Measurements from ENCODE around the gene SFMBT2. TPM values are rescaled to one million over a fixed set of nuclear protein-coding genes. Genes with fewer than 3 reads are reported as not detected.

SFMBT2 gene
- polyA plus RNA-seq, 1 donor = 7.9 TPM

DNA sequence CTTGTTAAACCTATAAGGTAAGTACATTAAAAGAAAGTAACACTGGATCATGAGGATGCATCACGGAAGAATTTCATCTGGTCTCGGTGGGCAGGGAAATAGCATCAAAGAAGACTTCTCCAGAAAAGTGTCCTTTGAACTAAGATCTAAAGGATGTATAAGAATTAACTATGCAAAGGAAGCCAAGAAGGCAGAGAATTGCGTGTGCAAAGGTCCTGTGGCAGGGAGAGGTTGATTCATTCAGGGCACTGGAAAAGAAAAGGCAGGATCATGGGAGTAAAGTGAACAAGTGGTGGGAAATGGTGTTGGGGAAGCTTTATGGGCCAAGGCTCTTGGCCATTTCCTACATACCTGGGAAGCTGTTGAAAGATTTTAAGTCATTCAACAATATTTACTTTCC lies 288.3 kb downstream of the SFMBT2 start:
- DNase-seq = no peak

DNA sequence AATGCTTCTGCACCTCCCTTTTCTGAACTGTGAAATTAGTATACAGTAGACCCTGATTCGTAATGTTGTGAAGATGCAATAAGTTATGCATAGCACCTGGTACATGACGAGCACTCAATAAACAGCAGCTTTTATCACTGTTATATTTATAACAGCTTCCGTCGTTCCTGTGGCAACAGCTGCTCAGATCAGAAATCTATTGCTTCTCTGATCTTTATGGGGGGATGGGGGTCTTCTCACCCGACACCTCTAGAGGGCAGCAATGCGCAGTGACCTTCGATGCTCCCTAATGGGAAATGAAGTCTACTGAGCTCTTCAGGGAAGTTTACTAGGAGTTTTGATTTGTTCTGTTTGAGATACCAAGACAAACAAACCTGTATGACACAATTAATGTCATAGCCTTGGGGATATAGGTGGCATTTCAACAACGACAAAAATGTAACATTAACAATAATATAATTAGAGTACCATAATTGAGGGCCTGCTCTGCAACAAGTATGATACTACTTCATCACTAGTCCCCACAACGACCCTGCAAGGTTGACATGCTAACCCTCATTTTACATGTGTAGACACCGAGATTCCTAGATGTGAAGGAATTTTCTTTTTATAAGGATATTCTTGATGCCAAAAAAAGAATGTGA lies 289.6 kb downstream of the SFMBT2 start:
- DNase-seq = peak; percentile 33

DNA sequence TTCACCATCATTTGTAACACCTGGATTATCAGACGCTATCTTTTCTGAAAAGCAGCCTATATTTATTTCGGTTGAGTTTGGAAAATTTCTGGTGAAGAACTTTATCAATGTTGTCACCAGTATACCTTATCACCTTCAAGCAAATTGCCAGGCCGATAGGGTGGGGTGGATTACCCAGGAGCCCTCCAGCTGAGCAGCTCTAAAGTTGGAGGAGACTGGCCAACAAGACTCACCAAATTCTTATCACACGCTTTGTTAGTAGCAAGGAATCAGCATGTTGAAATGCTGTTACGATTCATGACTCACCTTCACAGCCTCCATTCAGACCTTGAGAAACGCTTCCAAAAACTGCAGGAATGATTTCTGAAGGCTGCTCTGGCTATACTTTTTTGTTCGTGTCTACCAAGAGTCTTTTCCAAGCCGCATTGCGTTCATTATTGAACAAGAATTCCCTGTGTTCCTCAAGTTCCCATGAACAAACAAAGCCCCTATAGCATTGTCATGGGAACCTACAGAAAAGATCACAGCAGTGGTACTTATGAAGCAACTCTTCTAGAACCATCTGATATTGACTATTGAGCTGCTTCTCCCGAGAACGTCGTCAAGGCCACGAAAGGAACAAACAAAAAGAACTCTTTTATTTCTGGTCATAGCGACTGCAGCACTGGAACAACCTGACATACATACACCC lies 291.4 kb downstream of the SFMBT2 start:
- no peak for DNase-seq

DNA sequence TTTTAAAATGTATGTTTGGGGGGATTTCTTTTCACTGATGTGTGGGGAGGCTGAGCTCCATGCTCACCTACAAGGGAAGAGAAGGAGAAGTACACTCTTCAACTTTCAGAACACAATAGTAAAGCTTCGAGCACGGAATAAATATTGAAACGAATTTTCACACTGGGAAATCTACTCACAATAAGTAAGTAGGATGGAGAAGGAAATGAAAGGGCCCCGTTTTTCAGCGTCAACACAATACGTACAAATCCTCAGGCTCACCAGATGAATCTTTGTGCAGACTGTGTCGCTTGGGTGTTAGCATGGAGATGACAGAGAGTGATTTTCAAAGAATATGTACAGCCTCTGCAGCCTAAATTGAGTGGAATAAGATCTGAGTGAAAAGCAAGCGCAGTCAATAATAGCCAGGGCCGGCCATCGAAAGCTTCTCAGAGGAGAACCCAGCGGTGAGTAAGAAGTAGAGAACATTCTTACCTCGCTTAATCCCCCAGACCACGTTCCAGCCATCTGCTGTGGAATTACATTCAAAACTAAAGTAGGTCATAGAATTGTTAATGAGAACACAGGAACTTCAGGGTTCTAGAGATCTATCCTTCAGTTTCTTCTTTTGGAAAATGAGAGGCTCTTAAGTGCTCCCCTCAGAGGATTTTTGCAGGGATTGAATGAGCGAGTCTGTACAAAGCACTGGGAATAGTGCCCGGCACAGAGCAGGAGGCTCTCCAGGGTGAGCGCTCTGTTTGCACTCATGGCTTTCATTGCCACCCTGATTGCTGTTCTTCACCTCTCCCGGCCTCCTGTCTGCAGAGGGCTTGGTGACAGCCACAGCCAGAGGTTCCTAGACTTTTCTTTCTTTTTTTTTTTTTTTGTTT lies 292.8 kb downstream of the SFMBT2 start:
- no peak for DNase-seq

DNA sequence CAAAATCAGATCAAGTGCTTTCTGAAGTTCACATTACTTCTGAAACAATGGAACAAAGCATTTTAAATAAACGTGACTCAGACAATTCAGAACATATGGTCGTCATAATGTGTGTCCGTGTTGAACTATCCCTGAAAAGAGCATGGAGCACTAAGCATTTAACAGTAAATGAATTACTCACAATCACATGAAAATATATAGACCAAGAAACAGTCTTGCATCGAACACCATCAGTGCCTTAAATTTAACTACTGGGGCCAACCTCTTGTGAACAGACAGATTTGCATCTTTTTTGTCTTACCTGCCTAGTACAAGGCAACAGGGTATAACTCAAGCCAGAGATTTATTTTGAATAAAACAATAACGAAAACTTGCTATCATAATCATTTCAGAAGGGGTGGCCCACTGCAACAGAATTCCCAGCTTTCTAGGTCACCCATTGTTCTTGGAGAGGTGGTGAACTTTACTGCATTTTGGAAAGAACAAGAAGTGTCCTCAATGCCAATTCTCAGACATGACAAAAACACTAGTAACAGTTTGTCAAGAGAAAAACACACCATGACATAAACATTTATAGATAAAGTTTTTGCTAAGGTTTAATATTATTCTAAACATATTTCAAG lies 293.5 kb downstream of the SFMBT2 start:
- no peak for DNase-seq

DNA sequence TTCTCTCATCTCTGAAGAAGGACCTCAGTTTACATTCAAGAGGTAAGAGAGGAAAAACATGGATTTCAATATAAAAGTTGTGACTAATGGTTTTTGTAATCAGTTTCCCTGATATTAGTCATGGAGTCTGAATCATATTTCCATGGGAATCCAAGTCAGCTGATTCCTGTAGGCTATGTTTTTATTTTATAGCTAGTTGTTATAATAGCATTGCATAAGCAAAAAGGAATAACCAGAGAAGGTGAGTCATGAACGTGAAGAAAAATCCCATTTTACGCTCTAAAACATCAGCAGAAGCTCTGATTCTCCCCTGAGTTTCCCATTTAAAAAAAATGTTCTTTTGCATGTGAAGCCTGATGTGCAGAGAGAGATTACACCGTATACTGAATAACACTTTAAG lies 299.3 kb downstream of the SFMBT2 start:
- DNase-seq = no peak

DNA sequence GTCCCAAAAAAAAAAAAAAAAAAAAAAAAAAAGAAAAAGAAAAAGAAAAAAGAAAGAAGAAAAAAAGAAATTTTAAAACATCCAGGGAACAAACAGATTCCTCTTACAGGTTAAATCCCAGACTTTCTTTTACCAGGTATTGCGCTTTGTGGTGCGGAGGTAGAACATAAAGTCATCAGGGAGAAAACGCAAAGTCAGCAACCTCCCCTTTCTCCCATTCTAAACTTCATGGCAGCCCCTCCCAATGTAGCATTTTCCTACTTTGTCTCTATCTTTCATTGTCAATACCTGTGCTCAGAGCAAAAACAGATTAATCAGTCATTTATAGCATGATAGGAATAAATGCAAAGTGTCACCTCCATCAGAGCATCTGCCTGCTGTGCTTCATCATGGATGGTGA lies 299.7 kb downstream of the SFMBT2 start:
- DNase-seq = no peak

Data from hindlimb muscle (tissue), 1 donor.